GM10266 (cell line): ENCODE measurements around the gene ASGR2.
"Not testable (repeated sequence)": the region's sequence is repeated elsewhere in the genome, so short reads cannot be mapped to it uniquely, and the experiment has no call there.

Source experiments
- DNase-seq: peaks from one replicate; pipeline ENCODE4 v3.0.0; 2012; ENCODE audit errors: extremely low spot score
- CTCF ChIP-seq: IDR thresholded peaks from 2 replicates; pipeline ENCODE4 v1.5.1; 2012; ENCODE audit warnings: mild to moderate bottlenecking, low read depth; ENCODE audit not compliant: control insufficient read depth, insufficient read depth; ENCODE audit errors: missing control alignments

ASGR2 gene

DNA sequence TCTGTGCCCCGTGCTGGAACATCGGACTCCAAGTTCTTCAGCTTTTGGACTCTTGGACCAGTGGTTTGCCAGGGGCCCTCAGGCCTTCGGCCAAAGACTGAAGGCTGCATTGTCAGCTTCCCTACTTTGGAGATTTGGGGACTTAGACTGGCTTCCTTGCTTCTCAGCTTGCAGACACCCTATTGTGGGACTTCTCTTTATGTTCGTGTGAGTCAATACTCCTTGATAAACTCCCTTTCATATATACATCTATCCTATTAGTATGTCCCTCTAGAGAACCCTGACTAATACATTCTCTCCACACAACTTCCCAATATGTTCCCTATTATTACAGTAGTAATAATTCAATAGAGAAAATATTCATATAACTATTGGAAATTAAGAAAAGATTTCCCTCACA lies 9.2 kb upstream of the ASGR2 start:
- no peak for TF ChIP-seq CTCF
- DNase-seq: no peak

- TF ChIP-seq CTCF: no peak
- DNase-seq: no peak
Measured at GRCh38 chr17:7122381-7122780, 7.8 kb upstream of the ASGR2 start.

- not testable (repeated sequence) for DNase-seq
Measured at GRCh38 chr17:7120635-7121034, 6.0 kb upstream of the ASGR2 start.

DNA sequence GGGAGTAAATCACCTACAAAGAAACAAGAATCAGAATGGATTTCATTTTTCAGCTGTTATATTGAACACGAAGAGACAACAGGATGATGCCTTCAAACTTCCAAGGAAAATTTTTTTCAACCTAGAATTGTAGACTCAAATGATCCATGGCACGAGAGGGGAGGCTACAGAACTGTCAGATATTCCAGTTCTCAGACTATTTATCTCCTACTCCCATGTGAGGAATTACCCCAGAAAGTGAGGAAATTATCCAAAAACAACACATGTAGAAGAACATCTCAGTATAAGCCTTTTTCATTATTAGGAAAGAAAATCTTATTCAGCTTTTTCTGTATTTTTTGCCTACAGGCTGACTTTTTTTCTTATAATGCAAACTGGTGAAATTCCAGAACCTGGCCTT lies 5.5 kb upstream of the ASGR2 start:
- no peak for DNase-seq
- TF ChIP-seq CTCF: no peak

- no peak for DNase-seq
- no peak for TF ChIP-seq CTCF
Measured at GRCh38 chr17:7119314-7119713, 4.7 kb upstream of the ASGR2 start.

- DNase-seq: no peak
- no peak for TF ChIP-seq CTCF
Measured at GRCh38 chr17:7114875-7115614, 423 bp upstream of the ASGR2 start.

- TF ChIP-seq CTCF: no peak
- no peak for DNase-seq
Measured at GRCh38 chr17:7113273-7114071, 1.1 kb downstream of the ASGR2 start.
